Testis (tissue), 3 donors: ENCODE measurements around the gene ADPRM. TPM values are rescaled to one million over a fixed set of nuclear protein-coding genes. Genes with fewer than 3 reads are reported as not detected.
A peak's percentile ranks its signal among the peaks of the same experiment; 100 is the strongest.

Experiments used
- DNase-seq: peaks from one replicate; pipeline ENCODE4 v3.0.0-alpha.2; 2019
- H3K27ac ChIP-seq, 2 donors: fragments of 200-600 bp; sonication (generic); one replicate each; pipeline ENCODE4 v1.5.1; 2019
- H3K27me3 ChIP-seq: fragments of 200-600 bp; sonication (generic); one replicate; pipeline ENCODE4 v1.5.1; 2019
- H3K36me3 ChIP-seq: fragments of 200-600 bp; sonication (generic); one replicate; pipeline ENCODE4 v1.5.1; 2017; ENCODE audit warnings: low read depth; ENCODE audit errors: missing control alignments
- H3K4me1 ChIP-seq: fragments of 200-600 bp; sonication (generic); one replicate; pipeline ENCODE4 v1.5.1; 2019
- H3K4me3 ChIP-seq, 2 donors: fragments of 200-600 bp; sonication (generic); one replicate each; pipeline ENCODE4 v1.5.1; 2017 to 2019
- H3K9me3 ChIP-seq: fragments of 200-600 bp; sonication (generic); one replicate; pipeline ENCODE4 v1.5.1; 2017
- POLR2A ChIP-seq: fragments of 450-650 bp; IDR thresholded peaks from one replicate; pipeline ENCODE4 v1.6.1; 2017; ENCODE audit warnings: antibody characterized with exemption, mild to moderate bottlenecking, moderate library complexity
- WGBS, 2 donors: methylation state at CpG; one replicate each; pipeline ENCODE4 v1.1.5; 2018; 5-methylcytosine and 5-hydroxymethylcytosine counted together
- intact Hi-C: fragments of 100-400 bp; cut with DNase I; formaldehyde crosslinking; loops from one replicate; pipeline ENCODE4 v1.15.1; 2023; ENCODE audit warnings: low total_unique reads
- polyA plus RNA-seq: library from polyadenylated mRNA; stranded (reverse); fragments of 350-450 nt; fragmentation: Illumina TruSeq; extraction: RNeasy Lipid Tissue Mini Kit (QIAGEN cat#74804); gene quantifications from one replicate; pipeline ENCODE4 v1.2.3, GENCODE V29; 2014; ENCODE audit warnings: low read depth, low replicate concordance; ENCODE audit not compliant: insufficient read depth
- total RNA-seq, 2 donors: library from RNA; depleted of rRNA; stranded (reverse); fragments of >200 nt; gene quantifications; one replicate each; pipeline ENCODE4 v1.2.3, GENCODE V29; 2016
- TF ChIP-seq, protein P1 (sequence below), 3 experiments: fragments of 450-650 bp in 2 of 3; fragments of 200-600 bp in 1 of 3; sonication (generic) in 1 of 3; IDR thresholded peaks; one replicate each; pipeline ENCODE4 v1.5.1; 2016 to 2019; ENCODE audit warnings: antibody characterized with exemption in 3 of 3, mild to moderate bottlenecking in 2 of 3, moderate library complexity in 1 of 3

The ADPRM gene
- total and polyA plus RNA-seq, 3 donors from 2014 or later: 8.0 to 13.8 (median 9.0) TPM

DNA sequence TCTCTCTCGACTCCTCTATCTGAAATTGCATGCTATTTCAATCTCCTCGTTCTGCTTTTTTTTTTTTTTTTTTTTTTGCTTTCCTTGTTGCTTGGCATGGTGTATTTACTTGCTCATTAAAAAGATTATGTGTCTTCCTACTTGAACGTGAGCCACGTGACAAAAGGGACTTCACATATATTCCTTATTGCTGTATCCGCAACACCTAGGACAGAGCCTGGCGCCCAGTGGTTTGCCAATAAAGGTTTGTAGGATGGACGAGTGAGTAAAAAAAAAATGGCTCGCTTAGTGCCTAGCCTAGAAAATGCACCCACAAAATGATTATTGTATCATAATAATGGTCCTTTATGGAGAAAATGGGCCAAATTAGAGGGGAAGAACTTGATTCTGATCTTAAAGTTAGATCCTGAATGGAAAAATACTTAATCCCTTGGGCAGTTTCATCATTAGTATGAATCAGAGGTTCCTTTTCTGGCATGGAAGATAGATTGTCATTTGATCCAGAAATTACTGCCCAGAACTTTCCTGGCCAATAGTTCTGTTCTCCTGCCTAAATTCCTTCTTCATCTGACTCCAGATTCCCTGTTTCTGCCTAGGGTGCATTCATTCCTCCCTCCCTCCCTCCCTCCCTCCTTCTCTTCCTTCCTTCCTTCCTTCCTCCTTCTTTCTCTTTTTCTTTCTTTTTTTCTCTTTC lies 46.1 kb downstream of the ADPRM start:
- Histone ChIP-seq H3K27ac (no peak overlapping the region), H3K9me3 (no peaks in the 10 kb centered on the region), H3K36me3 (no peaks in the 10 kb centered on the region), H3K4me1 (no peaks in the 10 kb centered on the region), H3K4me3 (no peak overlapping the region), H3K27me3 (no peaks in the 10 kb centered on the region)
- DNase-seq: no peak
- TF ChIP-seq, protein P1, sequence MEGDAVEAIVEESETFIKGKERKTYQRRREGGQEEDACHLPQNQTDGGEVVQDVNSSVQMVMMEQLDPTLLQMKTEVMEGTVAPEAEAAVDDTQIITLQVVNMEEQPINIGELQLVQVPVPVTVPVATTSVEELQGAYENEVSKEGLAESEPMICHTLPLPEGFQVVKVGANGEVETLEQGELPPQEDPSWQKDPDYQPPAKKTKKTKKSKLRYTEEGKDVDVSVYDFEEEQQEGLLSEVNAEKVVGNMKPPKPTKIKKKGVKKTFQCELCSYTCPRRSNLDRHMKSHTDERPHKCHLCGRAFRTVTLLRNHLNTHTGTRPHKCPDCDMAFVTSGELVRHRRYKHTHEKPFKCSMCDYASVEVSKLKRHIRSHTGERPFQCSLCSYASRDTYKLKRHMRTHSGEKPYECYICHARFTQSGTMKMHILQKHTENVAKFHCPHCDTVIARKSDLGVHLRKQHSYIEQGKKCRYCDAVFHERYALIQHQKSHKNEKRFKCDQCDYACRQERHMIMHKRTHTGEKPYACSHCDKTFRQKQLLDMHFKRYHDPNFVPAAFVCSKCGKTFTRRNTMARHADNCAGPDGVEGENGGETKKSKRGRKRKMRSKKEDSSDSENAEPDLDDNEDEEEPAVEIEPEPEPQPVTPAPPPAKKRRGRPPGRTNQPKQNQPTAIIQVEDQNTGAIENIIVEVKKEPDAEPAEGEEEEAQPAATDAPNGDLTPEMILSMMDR (IDR thresholded peaks at IDR 0.05): no peak
- no peak for TF ChIP-seq POLR2A
- 74 to 78% methylated on average over 8 of the region's 8 CpGs for WGBS, 2 donors
- intact Hi-C loops: no loop called here

DNA sequence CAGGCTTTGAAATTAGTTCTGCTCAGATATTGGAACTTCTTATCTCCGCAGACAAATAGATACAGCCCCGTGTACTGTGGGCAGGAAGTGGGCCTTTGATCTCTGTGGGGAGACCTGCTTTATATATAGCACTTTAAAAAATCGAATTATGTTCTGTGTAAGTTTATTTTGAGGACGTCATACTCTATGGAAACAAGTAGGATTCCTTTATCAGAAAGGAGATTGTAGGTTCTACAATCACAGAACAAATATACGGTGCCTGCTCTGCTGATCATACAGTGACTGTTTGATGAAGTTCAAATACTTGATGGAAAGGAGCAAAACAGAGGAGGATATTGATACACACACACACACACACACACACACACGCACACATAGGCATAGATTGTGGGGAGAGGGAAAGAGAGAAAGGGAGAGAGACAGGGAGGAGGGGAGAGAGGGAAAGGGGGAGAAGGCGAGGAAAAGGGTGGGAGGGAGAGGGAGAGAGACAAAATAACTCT lies 47.2 kb downstream of the ADPRM start:
- TF ChIP-seq, protein P1 (IDR thresholded peaks at IDR 0.05): no peak
- no peak for TF ChIP-seq POLR2A
- no peak for DNase-seq
- no peak overlapping the region for H3K4me3 ChIP-seq
- intact Hi-C loops: no loop called here
- no peaks in the 10 kb centered on the region for H3K36me3 ChIP-seq
- H3K4me1 ChIP-seq: no peaks in the 10 kb centered on the region
- no peaks in the 10 kb centered on the region for H3K9me3 ChIP-seq
- H3K27me3 ChIP-seq: no peaks in the 10 kb centered on the region
- H3K27ac ChIP-seq: peak overlapping the region in 1 of 2 donors; percentile 5
- WGBS, 2 donors: 64 to 66% methylated on average over 7 of the region's 7 CpGs

DNA sequence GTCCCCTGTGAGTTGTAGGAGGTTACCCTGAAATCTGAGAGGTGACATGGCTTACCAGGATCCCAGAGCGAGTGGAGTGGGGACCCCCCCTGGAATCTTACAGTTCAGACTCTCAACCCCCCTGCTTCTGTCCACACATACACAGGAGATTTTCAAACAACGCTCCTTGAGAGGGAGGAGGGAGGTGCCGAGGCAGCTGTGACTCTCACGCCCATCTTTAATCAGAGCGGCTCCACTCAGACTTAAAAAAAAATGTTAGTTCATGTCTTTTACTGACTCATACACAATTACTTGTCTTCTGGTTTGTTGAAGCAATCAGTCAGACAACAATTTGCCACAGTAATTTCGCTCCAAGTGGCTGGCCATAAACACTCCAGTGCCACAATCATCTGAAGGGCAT lies 47.8 kb downstream of the ADPRM start:
- Histone ChIP-seq H3K36me3 (no peaks in the 10 kb centered on the region), H3K9me3 (no peaks in the 10 kb centered on the region), H3K27ac (peak overlapping the region in 1 of 2 donors; percentile 5), H3K4me3 (no peak overlapping the region), H3K27me3 (no peaks in the 10 kb centered on the region), H3K4me1 (no peaks in the 10 kb centered on the region)
- 58 to 70% methylated on average over 6 of the region's 6 CpGs for WGBS, 2 donors
- DNase-seq: no peak
- intact Hi-C loops: no loop called here
- no peak for TF ChIP-seq POLR2A
- TF ChIP-seq, protein P1 (IDR thresholded peaks at IDR 0.05): no peak

DNA sequence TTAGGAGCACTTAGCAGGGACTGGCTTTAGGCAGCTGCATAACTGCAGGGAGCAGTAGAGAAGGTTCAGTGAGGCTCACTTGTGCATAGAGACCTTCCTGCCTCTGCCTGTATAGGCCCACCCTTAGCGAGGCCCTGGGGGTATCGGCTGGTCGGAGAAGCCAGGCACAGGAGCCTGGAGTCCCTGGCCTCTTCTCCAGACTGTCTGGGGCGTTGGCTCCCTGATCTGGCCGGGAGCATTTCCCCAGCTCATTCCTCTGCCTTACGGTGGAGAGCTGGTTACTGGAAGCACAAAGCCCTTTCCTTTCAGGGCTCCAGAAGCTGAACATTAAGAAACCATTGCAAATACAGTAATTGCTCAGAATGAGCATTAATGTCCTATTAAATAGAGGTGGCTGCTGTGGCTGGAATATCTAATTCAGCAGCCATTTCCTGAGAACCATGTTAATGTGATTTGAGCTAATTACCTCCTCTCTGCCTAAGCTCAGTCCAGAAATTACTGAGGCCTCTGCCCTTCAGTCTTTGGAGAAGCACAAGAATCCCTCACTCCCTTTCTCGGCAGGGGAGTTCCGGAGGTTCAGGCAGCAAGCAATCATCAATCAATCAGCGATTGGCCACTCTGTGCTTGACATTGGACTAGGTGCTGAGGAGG lies 51.3 kb downstream of the ADPRM start:
- no peak for DNase-seq
- Histone ChIP-seq H3K9me3 (no peaks in the 10 kb centered on the region), H3K36me3 (no peaks in the 10 kb centered on the region), H3K4me3 (no peak overlapping the region), H3K4me1 (no peaks in the 10 kb centered on the region), H3K27ac (no peak overlapping the region), H3K27me3 (no peaks in the 10 kb centered on the region)
- TF ChIP-seq, protein P1 (IDR thresholded peaks at IDR 0.05): no peak
- TF ChIP-seq POLR2A: no peak
- WGBS, 2 donors: 46 to 61% methylated on average over 9 of the region's 9 CpGs
- intact Hi-C loops: no loop called here
